ENCODE data around the gene SLC50A1.

SLC50A1 gene, protein sequence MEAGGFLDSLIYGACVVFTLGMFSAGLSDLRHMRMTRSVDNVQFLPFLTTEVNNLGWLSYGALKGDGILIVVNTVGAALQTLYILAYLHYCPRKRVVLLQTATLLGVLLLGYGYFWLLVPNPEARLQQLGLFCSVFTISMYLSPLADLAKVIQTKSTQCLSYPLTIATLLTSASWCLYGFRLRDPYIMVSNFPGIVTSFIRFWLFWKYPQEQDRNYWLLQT

DNA sequence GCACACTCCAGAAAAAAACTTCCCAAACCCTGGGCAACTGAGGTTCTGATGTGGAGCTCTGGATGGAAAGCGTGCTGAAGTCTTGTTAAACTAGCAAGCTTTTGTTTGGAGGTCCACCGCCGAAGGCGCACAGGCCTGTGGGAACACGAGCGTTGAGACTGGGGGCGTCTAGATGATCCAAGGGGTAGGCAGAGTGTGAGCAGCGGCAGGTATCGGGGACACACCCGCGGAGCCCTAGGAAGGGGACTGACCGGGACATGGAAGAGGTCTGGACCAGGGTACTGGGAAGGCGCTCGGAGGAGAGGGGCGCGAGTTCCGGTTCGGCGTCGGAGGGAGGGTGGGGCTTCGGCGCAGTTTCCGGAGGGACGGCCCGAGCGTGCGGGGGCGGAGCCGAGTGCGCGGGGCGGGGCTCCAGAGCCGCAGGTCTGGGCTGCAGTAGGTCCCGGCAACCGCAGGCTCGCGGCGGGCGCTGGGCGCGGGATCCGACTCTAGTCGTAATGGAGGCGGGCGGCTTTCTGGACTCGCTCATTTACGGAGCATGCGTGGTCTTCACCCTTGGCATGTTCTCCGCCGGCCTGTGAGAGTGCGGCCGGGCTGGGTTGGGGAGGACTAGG lies at the start of gene SLC50A1:
TSS of gene SLC50A1 (plus strand) at position 438 of the 614 bp plus-strand sequence. CDS start at position 498, 60 bp downstream.
- peak; percentile 57 to 96 (median 90) for DNase-seq

DNA sequence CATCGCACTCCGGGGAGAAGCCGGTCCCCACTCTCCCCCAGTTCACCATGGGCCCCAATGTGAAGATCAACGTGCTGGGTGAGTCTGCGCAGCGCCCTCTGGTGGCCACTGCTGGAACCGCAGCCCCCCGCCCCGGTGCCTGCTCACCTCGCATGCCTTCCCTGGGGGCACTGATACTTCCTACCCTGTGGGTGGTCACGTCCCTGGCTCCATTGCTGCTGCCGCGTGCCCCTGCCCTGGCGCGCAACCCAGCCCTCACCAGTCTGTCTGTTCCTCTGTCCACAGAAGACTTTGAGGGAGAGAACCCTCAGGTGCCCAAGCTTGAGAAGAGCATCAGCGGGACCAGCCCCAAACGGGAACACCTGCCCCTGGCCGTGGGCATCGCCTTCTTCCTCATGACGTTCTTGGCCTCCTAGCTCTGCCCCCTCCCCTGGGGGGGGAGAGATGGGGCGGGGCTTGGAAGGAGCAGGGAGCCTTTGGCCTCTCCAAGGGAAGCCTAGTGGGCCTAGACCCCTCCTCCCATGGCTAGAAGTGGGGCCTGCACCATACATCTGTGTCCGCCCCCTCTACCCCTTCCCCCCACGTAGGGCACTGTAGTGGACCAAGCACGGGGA lies 49.4 kb upstream of the SLC50A1 start:
- peak in 35 of 58 donors; percentile 9 to 73 (median 39) for DNase-seq

DNA sequence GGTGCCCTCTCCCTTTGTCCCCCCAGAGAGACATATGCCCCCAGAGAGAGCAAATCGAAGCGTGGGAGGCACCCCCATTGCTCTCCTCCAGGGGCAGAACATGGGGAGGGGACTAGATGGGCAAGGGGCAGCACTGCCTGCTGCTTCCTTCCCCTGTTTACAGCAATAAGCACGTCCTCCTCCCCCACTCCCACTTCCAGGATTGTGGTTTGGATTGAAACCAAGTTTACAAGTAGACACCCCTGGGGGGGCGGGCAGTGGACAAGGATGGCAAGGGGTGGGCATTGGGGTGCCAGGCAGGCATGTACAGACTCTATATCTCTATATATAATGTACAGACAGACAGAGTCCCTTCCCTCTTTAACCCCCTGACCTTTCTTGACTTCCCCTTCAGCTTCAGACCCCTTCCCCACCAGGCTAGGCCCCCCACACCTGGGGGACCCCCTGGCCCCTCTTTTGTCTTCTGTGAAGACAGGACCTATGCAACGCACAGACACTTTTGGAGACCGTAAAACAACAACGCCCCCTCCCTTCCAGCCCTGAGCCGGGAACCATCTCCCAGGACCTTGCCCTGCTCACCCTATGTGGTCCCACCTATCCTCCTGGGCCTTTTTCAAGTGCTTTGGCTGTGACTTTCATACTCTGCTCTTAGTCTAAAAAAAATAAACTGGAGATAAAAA lies 48.7 kb upstream of the SLC50A1 start:
- DNase-seq, result no peak

DNA sequence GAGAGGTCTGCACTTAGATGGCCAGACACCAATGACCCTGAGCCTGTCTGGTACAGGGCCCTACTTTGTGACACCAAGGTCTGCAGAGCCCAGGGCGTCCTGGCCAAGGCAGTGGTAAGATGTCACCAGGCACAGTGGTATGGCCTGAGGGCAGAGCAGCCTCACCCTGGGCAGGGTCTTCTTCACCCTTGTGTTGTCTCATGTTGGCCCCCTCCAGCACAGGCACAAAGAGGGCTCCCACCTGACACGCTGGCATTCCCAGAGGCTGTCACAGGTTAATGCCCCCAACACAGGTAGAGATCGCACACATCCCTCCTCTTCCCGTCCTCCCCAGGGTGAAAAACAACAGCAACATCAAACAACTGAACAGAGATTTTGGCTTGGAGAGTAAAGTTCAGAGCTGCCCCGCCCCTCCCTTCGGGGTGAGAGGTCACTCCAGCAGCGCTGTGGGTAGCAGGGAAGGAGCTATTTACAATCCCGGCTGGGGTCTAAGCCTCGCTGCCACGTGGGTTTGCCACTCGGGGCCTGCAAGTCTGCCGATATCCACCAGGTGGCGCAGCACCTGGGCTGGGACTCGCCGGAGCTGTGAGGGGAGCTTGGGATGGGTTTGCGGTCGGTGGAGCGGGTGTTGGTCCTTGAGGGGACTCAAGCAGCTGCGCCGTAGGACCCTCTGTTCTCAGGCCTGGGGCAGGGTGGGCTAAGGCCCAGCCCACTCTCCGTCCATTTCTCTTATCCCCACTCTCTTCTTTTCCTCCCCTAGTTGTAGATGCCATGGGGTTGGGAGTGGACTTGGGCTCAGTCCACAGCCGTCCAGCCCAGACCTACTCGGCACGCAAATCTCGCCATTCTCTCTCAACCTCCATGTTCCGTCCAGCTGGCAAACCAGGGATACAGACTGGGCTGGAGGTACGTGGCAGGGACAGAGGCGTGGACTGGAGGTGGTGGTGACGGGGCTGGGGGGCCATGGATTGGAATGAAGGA lies 44.3 kb upstream of the SLC50A1 start:
- peak in 52 of 58 donors; percentile 7 to 83 (median 54) for DNase-seq

DNA sequence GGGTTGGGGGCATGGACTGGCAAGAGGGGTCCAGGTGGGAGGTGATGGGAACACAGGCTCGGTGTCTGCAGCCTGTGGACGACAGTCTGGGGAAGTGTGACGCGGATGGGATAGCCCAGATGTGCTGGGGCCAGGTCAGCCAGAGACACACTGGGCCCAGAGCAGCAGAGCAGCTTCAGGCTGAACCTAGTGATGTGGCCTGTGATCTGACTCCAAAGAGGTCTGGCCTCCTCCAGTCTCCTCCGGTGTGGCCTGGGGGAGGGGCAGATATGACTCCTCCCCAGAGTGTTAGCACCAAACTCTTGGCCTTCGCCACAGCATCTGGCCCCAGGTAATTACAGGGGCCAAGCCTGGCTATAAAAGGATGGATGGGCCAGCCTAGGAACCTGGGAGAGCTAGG lies 43.5 kb upstream of the SLC50A1 start:
- DNase-seq, result no peak

DNA sequence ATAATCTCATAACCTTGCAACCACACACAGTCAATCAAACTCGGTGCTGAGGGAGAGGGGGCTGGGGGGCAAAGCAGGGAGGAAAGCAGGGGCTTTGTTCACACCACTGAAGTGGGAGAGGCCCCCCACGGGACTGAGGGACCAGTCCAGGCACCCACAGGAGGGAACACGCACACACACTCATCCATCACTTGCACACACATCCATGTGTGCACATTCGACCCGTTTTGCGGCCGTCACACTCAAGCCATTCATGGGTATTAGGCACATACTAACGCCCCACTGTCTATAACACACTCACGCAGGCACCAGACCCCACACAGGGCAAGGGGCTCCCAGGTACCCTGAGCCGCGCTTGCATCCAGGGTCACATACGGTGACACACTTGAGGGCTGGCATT lies 43.0 kb upstream of the SLC50A1 start:
- no peak for DNase-seq

DNA sequence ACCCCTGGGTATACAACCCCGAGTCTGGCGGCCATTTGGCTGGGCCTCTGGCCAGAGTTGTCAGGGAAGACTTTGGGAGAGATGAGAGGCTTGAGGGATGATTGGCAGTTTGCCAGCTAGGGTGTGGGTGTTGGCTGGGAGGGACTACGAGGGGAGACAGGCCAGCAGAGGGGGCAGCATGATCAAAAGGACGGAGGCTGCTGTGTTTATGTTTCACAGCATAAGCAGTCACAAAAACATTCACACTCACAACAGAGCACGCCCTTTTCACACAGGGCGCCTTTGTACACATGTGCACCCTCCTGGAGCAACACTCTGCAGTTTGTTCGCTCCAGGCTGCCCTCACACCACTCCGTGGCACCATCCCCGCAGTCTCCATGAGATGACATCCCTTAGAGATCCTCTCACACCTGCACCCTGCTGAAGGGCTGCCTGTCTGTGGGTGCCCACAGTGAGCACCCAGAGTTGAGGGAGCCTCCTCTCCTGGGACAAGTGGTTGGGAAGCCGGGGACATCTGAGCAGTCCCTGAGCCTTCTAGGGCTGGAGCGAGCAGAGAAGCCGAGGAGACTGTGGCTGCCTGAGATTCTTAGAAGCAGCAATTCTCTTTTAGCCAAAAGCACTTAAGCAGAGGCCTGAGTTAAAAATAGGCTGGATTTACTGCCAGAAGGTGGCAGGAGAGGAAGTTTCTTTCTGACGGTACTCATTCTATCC lies 41.6 kb upstream of the SLC50A1 start:
- DNase-seq, result peak in 39 of 58 donors; percentile 16 to 89 (median 46)

DNA sequence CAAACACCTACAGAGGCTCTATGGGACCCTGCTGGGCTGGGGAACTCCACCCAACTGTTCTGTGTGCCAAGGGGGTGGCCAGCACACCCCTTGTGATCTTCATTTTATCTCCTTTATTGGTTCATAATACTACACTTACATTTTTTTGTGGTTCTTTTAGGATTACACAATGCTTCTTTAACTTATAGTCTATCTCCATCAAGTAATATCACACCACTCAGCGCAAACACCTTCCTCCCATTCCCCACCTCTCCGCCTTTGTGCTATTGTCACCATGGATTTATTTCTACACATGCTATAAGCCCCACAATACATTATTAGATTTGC lies 41.1 kb upstream of the SLC50A1 start:
- no peak for DNase-seq

DNA sequence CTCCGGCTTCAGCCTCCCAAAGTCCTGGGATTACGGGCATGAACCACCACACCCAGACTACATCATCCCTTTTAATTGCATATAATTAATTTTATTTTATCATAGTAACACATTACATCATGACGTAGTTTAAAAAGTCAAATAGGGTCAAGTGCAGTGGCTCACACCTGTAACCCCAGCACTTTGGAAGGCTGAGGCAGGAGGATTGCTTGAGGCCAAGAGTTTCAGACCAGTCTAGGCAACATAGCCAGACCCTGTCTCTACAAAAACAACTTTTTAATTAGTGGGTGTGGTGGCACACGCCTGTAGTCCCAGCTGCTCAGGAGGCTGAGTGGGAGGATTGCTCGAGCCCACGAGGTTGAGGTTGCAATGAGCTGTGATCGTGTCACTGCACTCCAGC lies 36.3 kb upstream of the SLC50A1 start:
- no peak for DNase-seq

DNA sequence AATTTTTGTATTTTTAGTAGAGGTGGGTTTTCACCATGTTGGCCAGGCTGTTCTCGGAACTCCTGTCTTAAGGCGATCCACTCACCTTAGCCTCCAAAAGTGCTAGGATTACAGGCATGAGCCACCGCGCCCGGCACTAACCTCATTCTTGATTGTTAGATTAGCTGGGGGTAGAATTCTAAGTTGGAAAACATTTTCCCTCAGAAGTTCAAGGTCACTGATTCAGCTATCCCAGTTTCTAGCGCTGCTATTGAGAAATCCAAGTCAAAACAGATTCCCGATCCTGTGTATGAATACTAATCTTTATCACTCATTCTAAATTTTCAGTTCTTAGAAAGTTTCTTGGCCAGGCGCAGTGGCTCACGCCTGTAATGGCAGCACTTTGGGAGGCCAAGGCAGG lies 32.3 kb upstream of the SLC50A1 start:
- DNase-seq, result no peak

DNA sequence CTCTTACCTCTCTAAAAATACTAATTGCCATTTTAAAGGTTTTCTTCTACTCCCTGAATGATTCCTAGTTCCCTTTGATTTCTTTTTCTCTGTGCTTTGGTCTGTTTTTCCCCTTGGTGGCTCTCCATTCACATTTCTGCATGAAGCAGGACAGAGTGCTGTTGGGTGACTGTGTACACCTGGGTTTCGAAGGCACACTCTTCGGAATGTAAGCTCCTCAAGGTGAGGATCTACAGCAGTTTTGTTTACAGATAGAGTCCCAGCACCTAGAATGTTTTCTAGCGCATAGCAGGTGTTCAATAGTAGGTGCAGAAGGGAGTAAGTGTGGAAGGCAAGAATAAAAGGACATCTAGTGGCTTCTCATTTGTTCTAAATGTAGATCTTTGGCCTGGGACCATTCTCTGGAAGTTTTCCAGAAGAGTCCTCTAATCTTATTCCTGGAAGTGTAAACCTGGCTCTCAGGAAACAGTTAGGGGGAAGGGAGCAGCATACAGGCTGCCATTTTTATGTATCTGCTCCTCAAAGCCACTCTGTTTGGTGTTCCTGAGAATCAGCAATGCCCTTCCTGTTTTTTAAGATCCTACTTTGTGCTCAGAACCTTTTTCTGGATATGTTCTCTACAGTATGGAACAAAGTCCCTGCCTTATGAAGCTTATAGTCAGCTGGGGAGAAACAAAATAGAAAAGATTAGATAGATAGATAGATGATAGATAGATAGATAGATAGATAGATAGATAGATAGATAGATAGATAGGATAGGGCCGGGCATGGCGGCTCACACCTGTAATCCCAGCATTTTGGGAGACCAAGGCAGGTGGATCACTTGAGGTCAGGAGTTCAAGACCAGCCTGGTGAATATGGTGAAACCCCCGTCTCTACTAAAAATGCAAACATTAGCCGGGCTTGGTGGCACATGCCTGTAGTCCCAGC lies 30.8 kb upstream of the SLC50A1 start:
- no peak for DNase-seq

DNA sequence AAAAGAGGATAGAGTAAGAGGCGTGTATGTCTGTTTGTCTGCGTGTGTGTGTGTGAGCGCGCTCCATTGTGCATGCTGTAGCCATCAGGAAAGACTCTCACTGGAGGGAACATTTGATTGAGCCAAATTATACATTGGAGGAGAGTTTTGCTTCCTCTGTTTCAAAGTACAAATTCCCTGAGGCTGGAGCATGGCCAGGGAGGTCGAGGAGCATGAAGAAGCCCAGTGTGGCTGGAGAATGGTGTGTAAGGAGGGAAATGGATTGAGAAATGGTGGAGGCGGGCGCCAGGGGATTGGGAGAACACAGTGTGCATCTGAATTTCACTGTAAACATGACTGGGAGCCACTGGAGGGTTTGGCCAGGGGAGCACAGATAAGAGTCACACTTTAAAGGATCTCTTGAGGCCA lies 30.0 kb upstream of the SLC50A1 start:
- DNase-seq, result no peak

DNA sequence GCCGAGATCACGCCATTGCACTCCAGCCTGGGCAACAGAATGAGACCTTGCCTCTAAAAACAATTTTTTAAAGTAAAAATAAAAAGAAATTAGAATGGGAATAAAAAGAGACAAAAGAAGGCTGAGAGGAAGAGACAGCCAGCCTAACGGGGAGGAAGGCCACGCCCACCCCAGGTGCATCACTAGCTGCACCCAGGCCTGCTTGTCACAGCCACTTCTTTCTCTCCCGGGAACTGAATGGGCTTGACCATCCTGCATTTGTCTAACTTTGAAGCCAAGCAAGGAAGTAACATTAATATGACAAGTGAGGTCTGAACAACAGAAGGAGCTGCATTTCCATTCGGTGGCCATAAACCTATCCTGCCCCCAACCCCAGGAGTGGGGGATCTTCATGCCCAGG lies 28.8 kb upstream of the SLC50A1 start:
- DNase-seq, result no peak

DNA sequence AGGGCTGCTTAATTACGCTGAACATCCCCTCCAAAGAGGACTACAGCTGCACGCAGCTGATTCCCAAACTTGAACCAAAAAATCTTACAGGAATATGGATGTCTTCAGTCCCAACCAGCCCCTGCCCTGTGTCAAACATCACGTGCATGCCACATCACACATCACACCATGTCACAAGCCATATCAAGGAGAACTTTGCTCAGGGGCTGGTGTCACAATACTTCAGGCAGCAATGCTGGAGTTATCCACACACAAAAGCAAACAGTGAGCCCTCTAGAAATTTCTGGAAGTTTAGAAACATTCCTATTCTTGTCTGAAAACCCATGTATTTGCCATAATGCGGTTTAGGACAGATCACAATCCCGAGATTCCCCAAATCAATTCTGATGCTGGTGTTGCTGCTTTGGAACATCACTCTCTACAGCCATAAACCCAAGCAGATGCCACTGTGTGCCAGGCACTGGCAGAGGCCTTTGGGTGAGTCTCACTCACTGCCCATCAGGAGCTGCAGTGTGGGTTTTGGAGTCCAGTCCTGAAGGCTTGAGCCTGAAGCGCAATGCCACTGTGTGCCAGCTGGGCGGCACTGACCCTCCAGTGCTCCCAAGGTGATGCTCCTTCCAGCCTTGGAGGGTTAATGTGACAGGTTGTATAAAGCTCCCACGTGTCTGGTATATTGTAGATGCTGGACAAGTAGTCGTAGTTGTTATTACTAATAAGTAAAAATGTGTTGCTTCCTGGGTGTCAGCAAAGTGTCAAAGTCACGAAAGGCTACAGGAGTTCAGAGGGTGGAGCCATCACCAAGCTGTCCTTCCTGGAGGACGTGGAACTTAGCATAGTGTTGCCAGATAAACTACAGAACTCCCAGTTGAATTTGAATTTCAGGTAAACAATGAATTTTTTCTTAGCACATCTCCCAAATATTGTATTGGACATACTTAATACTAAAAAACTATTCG lies 28.1 kb upstream of the SLC50A1 start:
- DNase-seq, result no peak

DNA sequence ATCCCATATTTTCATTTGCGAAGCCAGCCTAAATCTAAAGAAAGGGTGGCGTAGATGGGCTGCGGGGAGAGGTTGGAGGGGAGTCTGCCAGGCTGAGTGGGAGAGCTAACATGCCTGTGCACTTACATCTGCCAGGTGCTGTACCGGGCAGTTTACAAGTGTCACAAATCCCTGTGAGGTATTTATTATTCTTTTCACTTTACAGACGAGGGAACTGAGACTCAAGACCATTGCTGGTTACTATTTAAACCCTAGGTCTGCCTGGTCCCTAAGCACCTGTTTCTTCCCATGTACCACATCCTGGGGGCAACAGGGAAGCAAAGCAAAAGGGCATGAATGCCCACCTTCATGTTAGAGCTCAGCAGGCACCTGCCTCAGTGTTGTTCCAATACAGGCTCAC lies 27.4 kb upstream of the SLC50A1 start:
- DNase-seq, result no peak

DNA sequence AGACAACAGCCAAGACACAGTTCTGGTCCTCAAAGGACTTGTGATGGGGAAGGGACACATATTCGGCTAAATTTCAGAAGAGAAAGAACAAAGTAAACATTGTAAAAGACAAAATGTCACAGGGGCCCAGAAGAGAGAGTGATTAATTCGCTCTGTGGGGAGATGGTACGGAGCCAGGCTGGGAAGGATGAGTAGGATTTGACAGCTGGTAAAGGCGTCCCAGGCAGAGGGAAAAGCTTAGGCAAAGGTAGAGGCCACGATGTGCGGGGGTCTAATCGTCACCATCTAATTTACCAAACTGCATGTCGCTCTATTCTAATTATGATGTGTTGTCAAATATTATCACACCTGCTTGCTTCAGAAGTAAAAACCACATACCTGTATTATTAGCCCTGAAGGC lies 25.3 kb upstream of the SLC50A1 start:
- peak in 1 of 58 donors; percentile 17 for DNase-seq

DNA sequence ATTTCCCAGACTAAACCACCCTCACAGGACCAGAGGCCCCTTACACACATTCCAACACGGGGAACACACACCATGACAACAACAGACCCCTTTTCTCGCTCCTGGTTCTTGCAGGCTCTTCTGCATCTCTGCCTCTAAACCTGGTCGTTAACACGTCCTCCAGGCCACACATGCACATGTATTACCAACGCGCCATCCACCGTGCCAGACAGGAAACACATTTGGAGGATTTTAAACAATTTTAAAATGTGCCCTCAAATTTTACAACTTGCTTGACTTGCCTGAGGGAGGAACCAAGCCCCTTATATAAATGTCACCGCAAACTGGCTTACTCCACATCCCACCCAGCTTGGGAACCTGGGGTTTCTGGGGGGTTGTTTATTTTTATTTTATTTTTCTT lies 24.8 kb upstream of the SLC50A1 start:
- no peak for DNase-seq

DNA sequence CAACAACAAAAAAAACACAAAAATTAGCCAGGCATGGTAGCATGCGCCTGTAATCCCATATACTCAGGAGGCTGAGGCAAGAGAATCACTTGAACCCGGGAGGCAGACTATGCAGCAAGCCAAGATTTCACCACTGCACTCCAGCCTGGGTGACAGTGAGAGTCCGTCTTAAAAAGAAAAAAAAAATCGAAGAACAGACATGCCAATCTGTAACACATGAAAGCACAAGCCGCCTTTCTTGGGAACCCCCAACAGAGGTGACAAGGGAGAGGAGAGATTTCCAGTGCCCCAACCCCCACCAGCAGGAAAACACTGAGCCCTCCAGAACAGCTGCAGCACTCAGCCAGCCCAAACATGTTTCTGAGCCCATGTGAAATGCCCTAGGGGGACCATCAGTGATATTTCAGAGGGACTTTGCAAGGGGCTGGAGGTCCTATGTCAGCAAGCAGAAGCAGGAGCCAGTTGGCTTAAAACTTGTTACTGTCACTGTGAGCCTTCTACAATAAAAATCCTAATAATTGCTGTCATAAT lies 22.1 kb upstream of the SLC50A1 start:
- DNase-seq, result no peak
